Activated CD8-positive, alpha-beta memory T cell treated with anti-CD3 and anti-CD28 coated beads, Interleukin-2, amount 50 U/mL, for 24 hours (primary cell): ENCODE results near the gene CHST11.

Experiments used
- DNase-seq: peaks from one replicate; pipeline ENCODE4 v3.0.0-alpha.2; 2020; ENCODE audit errors: extremely low read depth

Gene CHST11

GRCh38 chr12:104630230-104630670 lies 173.5 kb downstream of the CHST11 start:
- DNase-seq = no peak

DNA sequence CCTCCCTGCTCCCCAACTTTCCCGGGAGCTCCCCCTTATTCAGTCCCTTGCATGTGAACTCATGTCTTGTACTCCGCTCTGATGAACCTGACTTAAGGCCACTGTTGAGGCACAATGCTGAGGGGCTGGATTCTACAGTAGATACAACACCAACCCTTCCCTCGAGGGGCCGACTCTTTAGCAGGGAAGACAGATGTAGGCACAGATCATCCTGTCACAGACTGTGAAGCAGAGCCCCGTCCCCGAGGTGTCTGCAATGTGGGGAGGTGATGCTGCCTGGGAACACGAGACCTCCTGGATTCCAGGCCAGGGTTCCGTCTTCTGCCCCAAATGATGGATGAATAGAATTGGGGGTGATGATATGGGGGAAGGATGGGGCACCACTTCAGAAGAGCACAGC lies 175.1 kb downstream of the CHST11 start:
- no peak for DNase-seq

- DNase-seq = no peak
Measured at GRCh38 chr12:104632724-104633201, 176.0 kb downstream of the CHST11 start.

DNA sequence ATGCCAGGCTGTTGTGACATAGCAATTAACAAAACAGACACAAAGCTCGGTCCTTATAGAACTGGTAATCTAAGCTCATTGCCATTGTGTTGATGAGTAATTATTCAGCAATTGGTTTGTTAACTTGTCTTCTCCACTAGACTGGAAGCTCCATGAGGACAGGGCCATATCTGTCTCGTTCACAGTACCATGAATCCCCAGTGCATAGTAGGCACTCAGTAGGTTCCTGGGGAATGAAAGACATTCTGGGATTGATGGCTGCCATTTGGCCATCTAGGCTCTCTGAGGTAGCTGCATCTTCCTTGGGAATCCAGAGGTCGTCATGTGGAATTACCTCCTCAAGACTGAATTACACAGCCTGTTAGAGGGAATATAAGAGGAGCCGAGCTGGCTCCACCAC lies 177.3 kb downstream of the CHST11 start:
- DNase-seq = no peak

DNA sequence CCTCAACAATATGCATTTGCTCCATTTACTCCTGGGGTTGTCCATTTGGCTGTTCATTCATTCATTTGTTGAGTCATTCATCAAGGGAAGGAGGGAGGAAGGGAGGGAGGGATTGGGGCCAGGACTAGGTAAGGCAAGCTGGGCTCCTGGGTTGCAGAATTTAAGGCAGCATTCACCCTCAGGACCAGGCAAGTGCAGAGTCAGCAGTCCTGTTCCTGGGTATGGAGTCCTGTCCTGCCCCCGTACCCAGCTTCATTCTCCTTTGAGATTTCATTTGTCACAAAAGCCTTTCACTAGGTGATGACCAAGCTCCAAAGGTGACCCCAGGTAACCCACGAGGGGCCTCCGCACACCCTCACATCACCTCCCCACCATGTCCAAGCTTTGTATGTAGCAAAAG lies 178.1 kb downstream of the CHST11 start:
- no peak for DNase-seq

DNA sequence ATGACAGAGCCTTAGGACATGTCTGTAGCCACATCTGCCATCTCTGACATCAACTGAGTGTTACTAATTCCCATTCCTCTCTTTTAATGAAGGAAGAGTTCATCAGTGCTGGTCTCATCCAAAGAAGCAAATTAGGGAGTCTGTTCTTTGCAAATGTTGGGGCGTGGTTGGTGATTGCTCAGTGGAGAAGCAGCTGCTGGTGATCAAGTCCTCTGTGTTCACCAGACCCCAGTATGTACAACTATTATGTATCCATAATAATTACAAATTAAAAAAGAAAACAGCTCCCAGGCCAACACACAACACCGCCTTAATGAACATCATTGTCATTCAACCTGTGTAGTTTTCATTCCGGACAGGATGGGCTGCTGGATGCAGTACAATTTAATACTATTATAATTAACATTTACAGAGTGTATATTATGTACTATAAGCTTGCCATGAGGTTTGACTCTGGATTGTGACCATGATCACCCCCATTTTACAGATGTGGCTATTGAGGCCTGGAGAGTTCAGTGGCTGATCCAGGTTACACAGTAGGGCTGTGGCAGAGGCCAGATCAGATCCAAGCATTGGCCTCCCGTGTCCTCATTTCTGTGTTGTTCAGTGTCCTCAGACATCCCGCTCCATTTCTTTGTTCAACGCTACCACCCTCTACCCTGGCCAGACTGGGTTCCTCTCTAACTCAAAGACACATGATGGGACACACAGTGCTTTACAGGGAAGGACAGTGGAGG lies 179.0 kb downstream of the CHST11 start:
- no peak for DNase-seq

GRCh38 chr12:104636496-104636895 lies 179.7 kb downstream of the CHST11 start:
- no peak for DNase-seq

- no peak for DNase-seq
Measured at GRCh38 chr12:104637604-104638003, 180.9 kb downstream of the CHST11 start.

GRCh38 chr12:104638218-104638850 lies 181.6 kb downstream of the CHST11 start:
- no peak for DNase-seq

DNA sequence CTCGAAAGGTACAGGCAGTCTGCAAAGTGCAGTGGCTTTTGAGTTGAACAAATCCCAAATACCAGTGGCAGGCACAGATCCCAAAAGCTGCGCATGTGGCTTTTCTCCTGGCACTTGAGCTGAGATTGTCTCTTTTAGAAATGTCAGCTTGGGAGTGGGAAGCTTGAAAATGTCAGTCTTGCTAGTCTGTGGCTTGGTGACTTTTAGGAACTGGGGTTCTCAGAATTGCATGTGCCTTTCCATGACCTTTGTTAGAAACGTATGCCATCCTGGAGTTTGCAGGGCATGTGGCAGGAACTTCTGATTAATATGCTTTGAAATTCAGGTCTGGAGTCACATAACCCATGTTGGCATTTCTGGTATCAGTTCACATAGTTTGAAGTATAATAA lies 182.1 kb downstream of the CHST11 start:
- DNase-seq = no peak

DNA sequence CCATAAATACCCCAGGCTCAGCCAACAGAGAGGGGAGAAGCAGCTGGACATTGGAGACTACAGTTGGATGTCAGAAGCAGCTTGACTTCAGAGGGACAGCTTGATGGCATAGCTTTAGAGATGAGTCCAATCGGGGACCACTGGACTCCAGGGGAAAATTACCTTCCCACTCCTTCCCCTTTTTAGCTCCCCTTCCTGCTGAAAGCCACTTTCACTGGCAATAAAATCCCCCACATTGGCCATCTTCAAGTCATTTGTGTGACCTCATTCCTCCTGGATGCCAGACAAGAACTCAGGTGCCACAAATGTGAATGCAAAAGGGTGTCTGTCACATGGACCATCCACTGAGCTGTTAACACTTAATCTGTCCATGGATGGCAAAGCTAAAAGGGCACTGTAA lies 184.2 kb downstream of the CHST11 start:
- DNase-seq = no peak

DNA sequence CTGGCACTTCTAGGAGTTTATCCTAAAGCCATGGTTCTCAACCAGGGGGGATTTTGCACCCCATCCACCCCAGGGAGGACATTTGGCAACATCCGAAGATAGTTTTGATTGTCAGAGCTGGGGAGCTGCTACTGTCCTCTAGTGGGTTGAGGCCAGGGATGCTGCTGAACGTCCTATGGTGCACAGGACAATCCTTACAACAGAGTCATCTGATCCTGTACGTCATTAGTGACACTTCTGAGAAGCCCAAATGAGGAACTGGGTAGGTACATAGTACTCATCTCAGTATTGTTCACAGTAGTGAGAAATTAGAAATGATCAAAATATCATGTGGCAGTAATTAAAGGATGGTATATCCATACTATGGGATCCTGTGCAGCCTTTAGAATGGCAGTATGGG lies 185.1 kb downstream of the CHST11 start:
- DNase-seq = no peak

DNA sequence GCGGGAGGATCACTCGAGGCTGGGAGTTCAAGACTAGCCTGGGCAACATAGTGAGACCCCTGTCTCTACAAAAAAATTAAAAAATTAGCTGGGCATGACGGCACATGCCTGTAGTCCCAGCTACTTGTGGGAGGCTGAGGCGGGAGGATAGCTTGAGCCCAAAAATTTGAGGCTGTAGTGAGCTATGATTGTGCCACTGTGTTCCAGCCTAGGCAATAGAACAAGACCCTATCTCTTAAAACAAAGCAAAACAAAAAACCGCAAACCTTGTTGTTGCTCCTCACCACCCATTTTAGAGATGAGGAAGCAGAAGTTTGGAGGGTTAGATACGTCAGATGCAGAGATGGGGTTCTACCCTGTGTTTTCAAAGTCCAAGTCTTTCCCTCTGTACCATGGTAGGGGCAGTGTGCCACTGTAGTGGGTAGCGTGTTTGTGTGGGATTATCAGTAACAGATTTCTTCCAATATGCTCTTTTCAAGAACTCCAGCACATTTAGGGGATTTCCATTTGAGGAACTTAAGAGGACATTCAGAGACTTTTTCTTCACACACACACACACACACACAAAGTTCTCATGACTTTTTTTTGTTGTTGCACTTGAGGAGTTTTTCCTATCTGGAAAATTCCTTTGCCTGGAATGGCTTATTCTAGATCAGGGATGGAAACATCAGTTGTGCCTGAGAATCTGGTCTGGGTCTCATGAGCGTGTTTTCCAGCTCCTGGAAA lies 186.5 kb downstream of the CHST11 start:
- DNase-seq = no peak

GRCh38 chr12:104643819-104644669 lies 187.3 kb downstream of the CHST11 start:
- DNase-seq = no peak

DNA sequence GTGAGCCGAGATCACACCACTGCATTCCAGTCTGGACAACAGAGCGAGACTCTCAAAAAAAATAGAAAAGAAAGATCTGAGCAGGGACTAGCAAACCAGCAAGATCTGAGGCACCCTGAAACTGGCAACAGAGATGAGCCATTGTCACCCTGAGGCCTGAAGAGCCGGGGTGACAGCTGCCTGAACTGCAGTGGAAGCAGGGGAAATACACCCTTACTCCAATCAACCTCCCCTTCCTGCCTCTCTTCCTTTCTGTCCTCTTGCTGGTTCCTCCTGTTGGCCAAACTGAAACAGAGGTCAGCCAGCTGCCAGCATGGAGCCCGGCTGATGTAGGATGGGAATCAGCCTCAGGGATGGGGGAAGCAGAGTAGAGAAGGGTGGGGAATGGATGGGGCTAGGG lies 192.0 kb downstream of the CHST11 start:
- DNase-seq = no peak

DNA sequence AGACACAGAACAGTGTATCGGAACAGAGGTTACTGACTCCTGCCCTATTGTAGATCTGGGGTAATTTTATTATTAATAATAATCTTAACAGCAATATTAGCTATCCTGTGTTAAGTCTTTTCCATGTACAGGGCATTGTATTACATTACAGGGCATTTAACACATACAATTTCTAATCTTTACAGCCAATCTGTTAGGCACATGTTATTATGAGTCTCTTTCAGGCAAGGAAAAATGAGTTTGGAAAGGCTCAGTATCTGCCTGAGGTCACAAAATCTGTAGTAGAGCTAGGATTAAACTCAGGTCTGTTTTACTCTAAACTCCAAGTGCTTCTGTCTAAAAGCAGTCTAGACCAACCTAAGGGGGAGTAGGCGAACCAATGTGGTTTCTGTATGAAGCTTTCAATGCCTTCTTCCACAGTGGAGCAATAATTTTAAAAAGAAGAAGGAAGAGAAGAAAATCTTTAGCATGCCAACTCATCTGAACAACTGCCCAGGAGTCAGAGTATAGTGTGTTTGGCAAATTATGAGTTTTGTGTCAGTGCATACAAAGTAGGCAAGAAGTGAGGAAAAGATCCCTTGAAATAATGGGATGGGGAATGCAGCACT lies 192.6 kb downstream of the CHST11 start:
- DNase-seq = no peak

DNA sequence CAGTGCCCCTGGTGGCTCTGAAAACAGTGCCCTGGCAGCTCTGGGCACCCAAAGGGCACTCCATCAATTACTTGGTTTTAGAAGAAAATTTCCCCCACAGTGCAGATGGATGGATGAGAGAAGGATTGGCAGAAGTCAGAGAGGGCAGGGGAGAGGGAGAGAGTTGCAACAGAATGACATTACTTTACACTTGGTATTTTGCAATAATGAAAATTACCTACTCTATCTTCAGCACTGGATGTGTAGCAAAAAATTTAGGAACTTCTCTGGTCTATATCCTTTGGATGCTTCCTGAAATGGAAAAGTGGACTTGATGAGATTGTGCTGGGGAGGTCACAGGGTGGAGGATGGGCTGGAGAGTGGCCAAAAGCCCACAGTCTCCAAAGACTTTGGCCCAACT lies 193.2 kb downstream of the CHST11 start:
- DNase-seq = no peak

DNA sequence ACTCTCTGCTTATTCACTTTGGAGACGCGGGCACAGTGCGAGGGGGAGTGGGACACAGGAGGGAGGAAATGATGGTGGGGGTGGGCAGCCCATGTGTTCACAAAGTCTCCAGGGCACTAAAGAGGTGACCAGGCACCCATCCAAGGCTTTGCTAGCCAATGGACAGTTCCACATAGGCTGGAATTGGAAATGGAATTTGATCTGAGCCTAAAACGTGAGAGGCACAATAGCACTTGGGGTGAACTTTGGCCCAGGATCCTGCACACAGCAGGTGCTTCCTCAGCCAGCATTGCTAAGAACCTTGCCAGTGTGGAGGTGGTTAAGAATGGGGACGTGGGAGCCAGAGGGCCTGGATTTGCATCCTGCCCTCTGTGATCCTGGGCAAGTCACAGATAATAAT lies 193.8 kb downstream of the CHST11 start:
- no peak for DNase-seq

GRCh38 chr12:104651811-104652210 lies 195.1 kb downstream of the CHST11 start:
- no peak for DNase-seq

DNA sequence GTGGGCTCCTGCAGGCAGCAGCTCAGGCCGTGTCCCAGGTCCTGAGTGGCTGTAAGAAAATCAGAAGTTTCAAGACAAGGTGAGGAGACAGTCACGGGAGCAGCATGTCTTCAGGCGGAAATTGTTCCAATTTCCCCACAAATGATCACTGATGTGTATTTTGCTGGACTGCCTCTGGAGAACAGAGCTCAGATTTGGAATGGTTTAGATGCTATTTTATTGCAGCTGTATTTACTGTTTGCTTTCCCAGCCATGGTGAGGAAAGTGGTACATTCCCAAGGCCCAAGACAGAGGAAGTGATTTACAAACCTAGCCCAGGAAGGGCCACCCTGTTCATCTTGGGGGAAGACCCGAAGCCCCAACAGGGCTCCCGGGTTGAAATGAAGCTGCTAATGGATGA lies 195.6 kb downstream of the CHST11 start:
- no peak for DNase-seq

GRCh38 chr12:104652910-104653309 lies 196.2 kb downstream of the CHST11 start:
- DNase-seq = no peak
